A549 (cell line): ENCODE data around the gene CCKAR. TPM values are rescaled to one million over a fixed set of nuclear protein-coding genes. Genes with fewer than 3 reads are reported as not detected.

ENCODE experiments used
- ATAC-seq, 2 experiments: fragments of 200-7000 bp in 1 of 2; fragments of >200 bp in 1 of 2; cut with Nextera tagmentation in 1 of 2; cut with Tn5 transposase in 1 of 2; 3 replicates each; pipeline versions ENCODE4 v1.8.0 to v1.9.1; 2018 to 2020; ENCODE audit warnings: mild to moderate bottlenecking in 1 of 2, moderate library complexity in 1 of 2
- CTCF ChIA-PET: fragments of 300-600 bp; sonication (Branson Sonifier 250); formaldehyde crosslinking; extraction: SDS; loops from one replicate; lab custom pipeline; 2021; ENCODE audit warnings: antibody characterized with exemption, inconsistent platforms; lab: Yijun Ruan, JAX
- POLR2A ChIA-PET: fragments of 350-600 bp; formaldehyde crosslinking; extraction: SDS; loops from one replicate; lab custom pipeline; 2021; ENCODE audit warnings: antibody characterized with exemption, inconsistent platforms; lab: Yijun Ruan, JAX
- DNase-seq, 2 experiments: peaks; one replicate each; pipeline versions ENCODE4 v3.0.0 to v3.0.0-alpha.2; 2011 to 2016; ENCODE audit warnings: low read depth in 1 of 2, low spot score in 1 of 2
- FAIRE-seq: peaks from 2 replicates; lab custom pipeline; 2011; peaks lifted over from hg19 to GRCh38; lab: Jason Lieb, UNC
- H3K27ac ChIP-seq, 2 experiments: fragments of >200 bp; sonication (Bioruptor Twin); formaldehyde crosslinking; 3 replicates each; pipeline ENCODE4 v1.5.1; 2016 to 2017
- H3K4me1 ChIP-seq: fragments of >200 bp; sonication (Bioruptor Twin); formaldehyde crosslinking; 3 replicates; pipeline ENCODE4 v1.6.1; 2016
- H3K4me2 ChIP-seq: fragments of >200 bp; sonication (Bioruptor Twin); formaldehyde crosslinking; 3 replicates; pipeline ENCODE4 v1.6.1; 2016
- H3K4me3 ChIP-seq: fragments of >200 bp; sonication (Bioruptor Twin); formaldehyde crosslinking; 3 replicates; pipeline ENCODE4 v1.5.1; 2016
- H3K9me3 ChIP-seq: fragments of >200 bp; sonication (Bioruptor Twin); formaldehyde crosslinking; 3 replicates; pipeline ENCODE4 v1.6.1; 2016
- ATOH8 ChIP-seq: fragments of 250-450 bp; sonication (Bioruptor Pico); IDR thresholded peaks from 2 replicates; pipeline ENCODE4 v1.5.0; 2020; ENCODE audit warnings: low read depth, mild to moderate bottlenecking, moderate library complexity
- CBX2 ChIP-seq: fragments of 200-600 bp; sonication (generic); IDR thresholded peaks from 2 replicates; pipeline ENCODE4 v1.6.1; 2016; ENCODE audit warnings: low read depth, mild to moderate bottlenecking, borderline replicate concordance
- CBX8 ChIP-seq: fragments of 200-600 bp; sonication (generic); IDR thresholded peaks from 2 replicates; pipeline ENCODE4 v1.6.1; 2016
- CEBPB ChIP-seq, 2 experiments: fragments of >200 bp in 1 of 2; sonication (Bioruptor Twin) in 1 of 2; formaldehyde crosslinking in 1 of 2; IDR thresholded peaks; 2 replicates each; pipeline ENCODE4 v1.6.1; 2012 to 2016
- CTCF ChIP-seq: fragments of >200 bp; sonication (Bioruptor Twin); formaldehyde crosslinking; IDR thresholded peaks from 3 replicates; pipeline ENCODE4 v1.5.1; 2016
- EHF ChIP-seq: fragments of 250-450 bp; sonication (Bioruptor Pico); IDR thresholded peaks from 2 replicates; pipeline ENCODE4 v1.5.0; 2020; ENCODE audit warnings: mild to moderate bottlenecking
- EHMT2 ChIP-seq: fragments of 200-600 bp; sonication (generic); IDR thresholded peaks from 2 replicates; pipeline ENCODE4 v1.6.1; 2016; ENCODE audit warnings: antibody characterized with exemption, low read depth, mild to moderate bottlenecking, moderate library complexity
- ELK1 ChIP-seq: fragments of 150-350 bp; IDR thresholded peaks from 2 replicates; pipeline ENCODE4 v1.6.1; 2014; ENCODE audit warnings: low read depth, mild to moderate bottlenecking, low read length
- FOSL2 ChIP-seq, 2 experiments: fragments of 450-650 bp in 1 of 2; fragments of >200 bp in 1 of 2; sonication (Bioruptor Twin) in 1 of 2; formaldehyde crosslinking; IDR thresholded peaks; 2 replicates each; pipeline versions ENCODE4 v1.5.0 to v1.6.1; 2016 to 2020; ENCODE audit warnings: mild to moderate bottlenecking in 1 of 2, moderate library complexity in 1 of 2
- HDAC2 ChIP-seq: fragments of 200-600 bp; sonication (generic); IDR thresholded peaks from 2 replicates; pipeline ENCODE4 v1.6.1; 2016
- HEYL ChIP-seq: fragments of 250-450 bp; sonication (Bioruptor Pico); IDR thresholded peaks from 2 replicates; pipeline ENCODE4 v1.8.0; 2021; ENCODE audit warnings: mild to moderate bottlenecking, moderate library complexity
- HMGXB4 ChIP-seq: fragments of 250-450 bp; sonication (Bioruptor Pico); IDR thresholded peaks from 2 replicates; pipeline ENCODE4 v1.5.0; 2021; ENCODE audit warnings: mild to moderate bottlenecking, moderate library complexity, borderline replicate concordance
- HOXB13 ChIP-seq: fragments of 250-450 bp; sonication (Bioruptor Pico); IDR thresholded peaks from 2 replicates; pipeline ENCODE4 v1.5.0; 2020; ENCODE audit warnings: low read depth, mild to moderate bottlenecking, moderate library complexity
- HOXB5 ChIP-seq: fragments of 250-450 bp; sonication (Bioruptor Pico); IDR thresholded peaks from 2 replicates; pipeline ENCODE4 v1.5.0; 2020; ENCODE audit warnings: mild to moderate bottlenecking, moderate library complexity
- KDM1A ChIP-seq: fragments of 200-600 bp; sonication (generic); IDR thresholded peaks from 2 replicates; pipeline ENCODE4 v1.6.1; 2016; ENCODE audit warnings: low read depth, mild to moderate bottlenecking
- KDM5A ChIP-seq: fragments of 200-600 bp; sonication (generic); IDR thresholded peaks from 2 replicates; pipeline ENCODE4 v1.6.1; 2016; ENCODE audit warnings: antibody characterized with exemption, mild to moderate bottlenecking
- MYC ChIP-seq: IDR thresholded peaks from 2 replicates; pipeline ENCODE4 v1.6.1; 2012; ENCODE audit warnings: mild to moderate bottlenecking, inconsistent platforms, low read length, improper control_type of control experiment, borderline replicate concordance
- NFE2L2 ChIP-seq: fragments of 150-350 bp; conservative IDR thresholded peaks from 2 replicates; pipeline ENCODE4 v1.6.1; 2014; ENCODE audit warnings: low read length
- NR3C1 ChIP-seq: fragments of >200 bp; sonication (Bioruptor Twin); formaldehyde crosslinking; IDR thresholded peaks from 3 replicates; pipeline ENCODE4 v1.6.1; 2017
- RAD21 ChIP-seq, 2 experiments: fragments of >200 bp in 1 of 2; sonication (Bioruptor Twin) in 1 of 2; formaldehyde crosslinking in 1 of 2; IDR thresholded peaks in 1 of 2; conservative IDR thresholded peaks in 1 of 2; 2 replicates in 1 of 2; 3 replicates in 1 of 2; pipeline ENCODE4 v1.6.1; 2012 to 2018; ENCODE audit warnings: inconsistent platforms in 1 of 2
- RARB ChIP-seq: fragments of 250-450 bp; sonication (Bioruptor Pico); IDR thresholded peaks from 2 replicates; pipeline ENCODE4 v1.8.0; 2021; ENCODE audit warnings: mild to moderate bottlenecking, moderate library complexity
- RCOR1 ChIP-seq: fragments of 150-350 bp; IDR thresholded peaks from 2 replicates; pipeline ENCODE4 v1.6.1; 2014; ENCODE audit warnings: antibody characterized with exemption, low read length, low read depth
- TFCP2L1 ChIP-seq: fragments of 250-450 bp; sonication (Bioruptor Pico); IDR thresholded peaks from 2 replicates; pipeline ENCODE4 v1.5.0; 2021; ENCODE audit warnings: mild to moderate bottlenecking
- TP53 ChIP-seq: fragments of 250-450 bp; sonication (Bioruptor Pico); IDR thresholded peaks from 2 replicates; pipeline ENCODE4 v1.5.0; 2021; ENCODE audit warnings: mild to moderate bottlenecking, moderate library complexity
- ZC3H11A ChIP-seq: fragments of 450-650 bp; IDR thresholded peaks from 2 replicates; pipeline ENCODE4 v1.6.1; 2014; ENCODE audit warnings: antibody characterized with exemption, mild to moderate bottlenecking
- ZFP36 ChIP-seq: fragments of 450-650 bp; IDR thresholded peaks from 2 replicates; pipeline ENCODE4 v1.6.1; 2014; ENCODE audit warnings: borderline replicate concordance; ENCODE audit not compliant: partially characterized antibody
- ZNF302 ChIP-seq: fragments of 250-450 bp; sonication (Bioruptor Pico); IDR thresholded peaks from 2 replicates; pipeline ENCODE4 v1.9.0; 2021; ENCODE audit warnings: inconsistent platforms, mild to moderate bottlenecking, moderate library complexity
- WGBS: methylation state at CpG from one replicate; pipeline ENCODE4 v1.1.6; 2017; ENCODE audit errors: missing lambda C conversion rate; 5-methylcytosine and 5-hydroxymethylcytosine counted together
- polyA plus RNA-seq, 4 experiments: library from polyadenylated mRNA; depleted of rRNA in 3 of 4; stranded (reverse); fragments of >200 nt; fragmentation: RNase III in 1 of 4; extraction: RNeasy Plus Mini Kit Qiagen cat#74134 plus additional on column Dnase treatment in 1 of 4; gene quantifications; 2 replicates in 3 of 4; 3 replicates in 1 of 4; pipeline ENCODE4 v1.2.3, GENCODE V29; 2011 to 2017

CCKAR gene
- polyA plus RNA-seq, 2 of the 4 experiments (the other 2 are of a cell fraction): not detected

GRCh38 chr4:26482508-26483462, 7.5 kb downstream of the CCKAR start:
- Histone ChIP-seq H3K27ac (no peak overlapping the region), H3K4me2 (no peak overlapping the region), H3K4me3 (no peak overlapping the region), H3K4me1 (no peaks in the 10 kb centered on the region), H3K9me3 (no peaks in the 10 kb centered on the region)
- TF ChIP-seq CBX8 (no peak), FOSL2 (IDR thresholded peaks at IDR 0.05) (no peak), FOSL2 (CRISPR knock-in tag; IDR thresholded peaks at IDR 0.05) (no peak), TP53 (no peak), HOXB5 (CRISPR knock-in tag) (no peak), TFCP2L1 (CRISPR knock-in tag) (no peak), CEBPB (IDR thresholded peaks at IDR 0.05) (no peak), NR3C1 (no peak), ZC3H11A (no peak), NFE2L2 (no peak), KDM1A (no peak)
- FAIRE-seq: no peak
- no peak for ATAC-seq
- DNase-seq: no peak
- 80% methylated on average over 3 of the region's 3 CpGs for WGBS
- POLR2A ChIA-PET: no interaction called here
- CTCF ChIA-PET: interaction anchor here (0.8 to 1.1 kb wide), 2 partner anchors 31 to 491 kb away, joined by 3 read pairs; no protein-coding TSS in a partner anchor

- no peak for ATAC-seq
- no peak for FAIRE-seq
- Histone ChIP-seq H3K4me2 (no peak overlapping the region), H3K4me3 (no peak overlapping the region), H3K9me3 (no peaks in the 10 kb centered on the region)
- ChIA-PET CTCF (no interaction called here), POLR2A (no interaction called here)
- TF ChIP-seq HMGXB4 (CRISPR knock-in tag): no peak
- TF ChIP-seq RCOR1: no peak
- no peak for TF ChIP-seq KDM5A
- TF ChIP-seq CTCF: no peak
- no peak for TF ChIP-seq ZFP36
- no peak for TF ChIP-seq ELK1
- TF ChIP-seq EHF: no peak
- TF ChIP-seq, all 56 proteins: peak for 0
- H3K27ac ChIP-seq: no peak overlapping the region
- no peaks in the 10 kb centered on the region for H3K4me1 ChIP-seq
- 78% methylated on average over 13 of the region's 13 CpGs for WGBS
- no peak for DNase-seq
These were observed 12.0 kb downstream of the CCKAR start for GRCh38 chr4:26478330-26478729.

GRCh38 chr4:26476545-26476944, 13.7 kb downstream of the CCKAR start:
- no peak for FAIRE-seq
- TF ChIP-seq HOXB13 (CRISPR knock-in tag) (no peak), KDM1A (no peak), NR3C1 (no peak), RARB (no peak), MYC (no peak), CBX2 (no peak), RCOR1 (no peak), HEYL (no peak), ZNF302 (CRISPR knock-in tag) (no peak), ATOH8 (CRISPR knock-in tag) (no peak), EHMT2 (no peak), HDAC2 (no peak), RAD21 (conservative IDR thresholded peaks at IDR 0.05 in 1 of 2, IDR thresholded peaks at IDR 0.05 in 1 of 2) (no peak), CBX8 (no peak)

More at GRCh38 chr4:26476545-26476944, 13.7 kb downstream of the CCKAR start:
- no peak for ATAC-seq
- no peaks in the 10 kb centered on the region for H3K9me3 ChIP-seq
- H3K27ac ChIP-seq: no peak overlapping the region
- no peak for DNase-seq
- no peaks in the 10 kb centered on the region for H3K4me1 ChIP-seq
- H3K4me2 ChIP-seq: no peak overlapping the region
- WGBS: 37% methylated on average over 5 of the region's 5 CpGs
- CTCF ChIA-PET: no interaction called here
- POLR2A ChIA-PET: no interaction called here
- no peak overlapping the region for H3K4me3 ChIP-seq
